WI38 (cell line): ENCODE data around the gene HPS5.

Source experiments
- H3K4me3 ChIP-seq: 2 replicates; pipeline ENCODE4 v1.5.1; 2011; ENCODE audit warnings: low read depth, mild to moderate bottlenecking, control low read depth, low read length
- CTCF ChIP-seq: IDR thresholded peaks from 2 replicates; pipeline ENCODE4 v1.5.1; 2012; ENCODE audit warnings: low read depth, mild to moderate bottlenecking, control low read depth, low read length

The HPS5 gene

GRCh38 chr11:18365741-18366140 is 43.8 kb upstream of the HPS5 start:
- no peak for TF ChIP-seq CTCF
- no peak overlapping the region for H3K4me3 ChIP-seq

GRCh38 chr11:18364495-18365073 is 42.6 kb upstream of the HPS5 start:
- TF ChIP-seq CTCF: no peak
- H3K4me3 ChIP-seq: no peak overlapping the region

- TF ChIP-seq CTCF: no peak
These were observed 39.2 kb upstream of the HPS5 start for GRCh38 chr11:18361154-18361553.

GRCh38 chr11:18358646-18359045 is 36.7 kb upstream of the HPS5 start:
- TF ChIP-seq CTCF: no peak

More at GRCh38 chr11:18361154-18361553, 39.2 kb upstream of the HPS5 start:
- H3K4me3 ChIP-seq: no peak overlapping the region

GRCh38 chr11:18352581-18352980 is 30.6 kb upstream of the HPS5 start:
- no peak overlapping the region for H3K4me3 ChIP-seq
- TF ChIP-seq CTCF: no peak

More at GRCh38 chr11:18358646-18359045, 36.7 kb upstream of the HPS5 start:
- no peak overlapping the region for H3K4me3 ChIP-seq

GRCh38 chr11:18347471-18348125 is 25.7 kb upstream of the HPS5 start:
- no peak overlapping the region for H3K4me3 ChIP-seq
- no peak for TF ChIP-seq CTCF

GRCh38 chr11:18332891-18333290 is 11.0 kb upstream of the HPS5 start:
- TF ChIP-seq CTCF: no peak
- no peak overlapping the region for H3K4me3 ChIP-seq
